Measurements from ENCODE around the gene OR10H4.

- no peak for TF ChIP-seq GATA2 (IDR thresholded peaks at IDR 0.05; ENCODE audit: low read depth, low read length)
- TF ChIP-seq GATA3 (IDR thresholded peaks at IDR 0.05; ENCODE audit: low read depth, low read length): no peak
Observed at GRCh38 chr19:15945301-15945700, 3.5 kb upstream of the OR10H4 start.
